A204.1 (cell line): ENCODE results near the gene CHST13.

Source experiments
- FAIRE-seq: peaks from 2 replicates; lab custom pipeline; 2012; peaks lifted over from hg19 to GRCh38; lab: Jason Lieb, UNC

The CHST13 gene

GRCh38 chr3:126523745-126524428, at the start of gene CHST13:
Gene CHST13, plus strand, starts transcription at chr3:126524155. Its CDS starts 178 bp downstream, at chr3:126524333.
- no peak for FAIRE-seq

GRCh38 chr3:126474498-126475412, 49.2 kb upstream of the CHST13 start:
- FAIRE-seq, result no peak

GRCh38 chr3:126475413-126476114, 48.4 kb upstream of the CHST13 start, which contains the start of gene ZXDC:
Gene ZXDC, minus strand, starts transcription at chr3:126475891. Its CDS starts 26 bp downstream, at chr3:126475865.
- no peak for FAIRE-seq

GRCh38 chr3:126476166-126477060, 47.5 kb upstream of the CHST13 start:
- no peak for FAIRE-seq

GRCh38 chr3:126477061-126477380, 46.9 kb upstream of the CHST13 start:
- FAIRE-seq, result no peak

GRCh38 chr3:126478581-126479310, 45.2 kb upstream of the CHST13 start:
- no peak for FAIRE-seq

- no peak for FAIRE-seq
Observed at GRCh38 chr3:126479642-126480041, 44.3 kb upstream of the CHST13 start.

GRCh38 chr3:126480206-126480605, 43.7 kb upstream of the CHST13 start:
- no peak for FAIRE-seq

GRCh38 chr3:126480861-126481260, 43.1 kb upstream of the CHST13 start:
- FAIRE-seq, result no peak

GRCh38 chr3:126481808-126482502, 42.0 kb upstream of the CHST13 start:
- no peak for FAIRE-seq

- no peak for FAIRE-seq
Observed at GRCh38 chr3:126482503-126483255, 41.3 kb upstream of the CHST13 start.

- no peak for FAIRE-seq
Observed at GRCh38 chr3:126483321-126483761, 40.6 kb upstream of the CHST13 start.

GRCh38 chr3:126484148-126484547, 39.8 kb upstream of the CHST13 start:
- no peak for FAIRE-seq

- FAIRE-seq, result no peak
Observed at GRCh38 chr3:126484662-126485061, 39.3 kb upstream of the CHST13 start.

GRCh38 chr3:126485176-126485897, 38.6 kb upstream of the CHST13 start:
- no peak for FAIRE-seq

GRCh38 chr3:126485956-126486355, 38.0 kb upstream of the CHST13 start:
- no peak for FAIRE-seq

GRCh38 chr3:126486360-126486847, 37.6 kb upstream of the CHST13 start:
- no peak for FAIRE-seq

- no peak for FAIRE-seq
Observed at GRCh38 chr3:126487151-126487771, 36.7 kb upstream of the CHST13 start.
